HG02943 (cell line): ENCODE results near the gene GRB7.

Source experiments
- ATAC-seq: cut with Tn5 transposase; IDR thresholded peaks from one replicate; pipeline ENCODE4 v1.9.1; 2021; ENCODE audit warnings: mild to moderate bottlenecking, low read depth, moderate library complexity; ENCODE audit not compliant: unreplicated experiment

GRB7 gene

DNA sequence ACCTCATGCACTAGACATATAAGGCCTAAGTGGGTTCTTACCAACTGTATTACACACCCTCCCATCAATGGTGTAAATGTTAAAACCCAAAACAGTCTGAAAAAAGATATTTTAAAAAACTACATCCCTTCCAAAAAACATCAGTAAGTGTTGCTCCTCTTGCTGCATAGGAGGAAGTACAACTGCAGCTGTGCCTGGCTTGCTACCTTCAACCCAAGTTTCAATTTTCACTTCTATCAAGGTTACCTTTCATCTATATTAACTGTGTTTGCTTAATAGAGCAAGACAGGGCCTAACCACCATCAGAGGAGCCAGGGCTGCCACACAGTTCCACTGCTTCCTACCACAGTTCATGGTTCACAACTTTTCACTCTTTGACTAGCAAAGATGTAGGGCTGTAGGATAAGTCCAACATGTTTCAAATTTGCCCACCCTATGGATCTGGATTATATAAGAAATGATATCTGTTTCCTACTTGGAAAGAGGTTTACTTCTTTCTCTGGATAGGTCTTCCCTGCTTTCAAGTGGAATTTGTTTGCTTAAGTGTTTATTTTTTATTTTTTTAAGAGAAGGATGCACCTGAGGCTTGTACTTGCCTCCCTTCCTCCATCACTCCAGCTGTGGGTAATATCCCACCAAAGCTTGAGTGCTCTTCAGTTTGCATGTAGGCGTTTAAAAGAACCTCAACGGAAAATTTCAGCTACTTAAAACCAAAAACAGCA, 56.7 kb downstream of the GRB7 start:
- peak; percentile 79 for ATAC-seq
